Erythroblast (primary cell): ENCODE measurements around the gene BCAN.

Source experiments
- GATA1 ChIP-seq: IDR thresholded peaks from 2 replicates; pipeline ENCODE4 v1.6.1; 2011; ENCODE audit warnings: low read depth, mild to moderate bottlenecking, control low read depth, low read length, moderate library complexity
- POLR2A ChIP-seq: IDR thresholded peaks from 2 replicates; pipeline ENCODE4 v1.6.1; 2011; ENCODE audit warnings: mild to moderate bottlenecking, low read length

GRCh38 chr1:156670791-156671190 lies 28.9 kb downstream of the BCAN start:
- TF ChIP-seq POLR2A (no peak), GATA1 (no peak)
